ENCODE data around the gene MAB21L4.

The MAB21L4 gene

DNA sequence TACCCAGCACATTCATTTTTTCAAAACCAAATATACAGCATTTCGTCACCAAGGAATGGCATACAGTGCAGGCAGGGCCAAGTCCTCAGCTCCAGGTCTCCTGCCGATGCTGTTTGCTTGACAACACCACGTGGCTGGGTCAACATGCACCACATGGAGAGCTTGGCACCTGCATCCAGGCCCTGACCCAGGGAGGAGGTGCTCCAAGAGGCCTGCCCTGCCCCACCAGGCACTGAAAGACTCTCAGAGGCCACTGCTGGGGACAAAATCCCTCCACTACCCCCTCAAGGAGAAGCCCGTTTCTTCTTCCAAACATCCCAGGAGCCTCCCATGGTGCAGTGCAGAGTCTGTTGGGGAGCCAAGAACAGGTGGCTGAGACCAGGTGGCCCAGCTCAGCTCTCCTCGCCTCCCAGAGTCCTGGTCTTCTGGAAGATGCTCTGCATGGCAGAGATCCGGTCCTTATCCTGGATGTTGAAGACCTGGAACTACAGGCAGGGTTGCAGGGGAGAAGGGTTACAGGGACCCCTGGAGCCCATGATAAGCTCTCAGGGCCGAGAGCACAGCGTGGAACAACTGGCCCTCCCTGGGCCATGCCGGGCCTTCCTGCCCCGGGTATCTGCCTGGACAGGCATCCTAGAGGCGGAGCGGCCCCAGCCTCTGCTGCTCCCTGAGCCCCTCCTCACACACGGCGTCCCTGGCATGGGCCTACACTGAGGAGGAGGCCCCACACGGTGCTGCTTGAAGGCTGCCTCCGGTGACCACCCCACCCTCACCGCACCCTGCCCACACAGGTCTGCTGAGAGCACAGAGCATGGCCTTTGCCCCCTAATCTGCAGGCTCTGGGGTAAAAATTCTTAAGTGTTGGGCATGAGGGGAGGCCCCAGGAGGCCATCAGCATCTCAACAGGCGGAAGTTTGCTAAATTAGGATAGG lies 9.0 kb downstream of the MAB21L4 start:
- no peak overlapping the region for H3K4me3 ChIP-seq (ENCODE audit: low read depth, low read length)
- TF ChIP-seq CTCF (IDR thresholded peaks at IDR 0.05; ENCODE audit: low read depth, low read length, missing control alignments), result no peak
- DNase-seq (ENCODE audit: low read depth), result no peak

DNA sequence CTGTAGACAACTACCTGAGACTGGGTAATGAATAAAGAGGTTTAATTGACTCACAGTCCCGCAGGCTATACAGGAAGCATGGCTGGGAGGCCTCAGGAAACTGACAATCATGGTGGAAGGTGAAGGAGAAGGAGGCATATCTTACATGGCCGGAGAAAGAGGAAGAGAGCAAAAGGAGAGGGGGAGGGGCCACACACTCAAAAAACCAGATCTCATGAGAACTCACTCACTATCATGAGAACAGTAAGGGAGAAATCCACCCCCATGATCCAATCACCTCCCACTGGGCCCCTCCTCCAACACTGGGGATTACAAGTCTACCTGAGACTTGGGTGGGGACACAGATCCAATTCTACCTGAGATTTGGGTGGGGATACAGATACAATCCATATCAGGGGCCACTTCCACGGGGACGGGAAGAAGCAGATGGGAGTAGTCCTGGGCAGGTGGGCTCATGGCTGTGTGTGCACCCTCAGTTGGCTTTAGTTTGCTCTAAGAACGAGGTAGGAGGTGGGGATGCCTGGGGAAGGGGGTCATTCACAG lies 9.9 kb downstream of the MAB21L4 start:
- no peak overlapping the region for H3K4me3 ChIP-seq (ENCODE audit: low read depth, low read length)
- TF ChIP-seq CTCF (IDR thresholded peaks at IDR 0.05; ENCODE audit: low read depth, low read length, missing control alignments), result no peak
- no peak for DNase-seq (ENCODE audit: low read depth)

DNA sequence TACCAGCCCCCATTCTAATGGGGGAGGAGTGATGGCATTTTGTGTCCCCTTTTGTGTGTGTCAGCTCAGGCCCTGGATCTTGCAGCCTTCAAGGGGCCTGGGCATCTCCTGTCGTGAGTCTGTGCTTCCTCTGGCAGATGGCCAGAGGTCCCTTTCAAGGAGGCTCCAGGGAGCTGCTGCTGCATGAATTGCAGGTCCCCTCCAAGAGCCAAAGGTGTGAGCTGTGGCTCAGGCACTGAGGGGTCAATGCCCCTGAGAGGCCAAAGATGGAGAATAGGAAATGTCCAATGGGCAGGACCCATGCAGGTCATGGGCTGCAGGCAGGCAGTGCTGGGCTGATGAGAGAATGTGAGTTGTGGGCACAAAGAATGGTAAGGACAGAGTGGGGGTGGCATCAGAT lies 10.4 kb downstream of the MAB21L4 start:
- TF ChIP-seq CTCF (IDR thresholded peaks at IDR 0.05; ENCODE audit: low read depth, low read length, missing control alignments), result no peak
- DNase-seq (ENCODE audit: low read depth), result no peak
- no peak overlapping the region for H3K4me3 ChIP-seq (ENCODE audit: low read depth, low read length)

DNA sequence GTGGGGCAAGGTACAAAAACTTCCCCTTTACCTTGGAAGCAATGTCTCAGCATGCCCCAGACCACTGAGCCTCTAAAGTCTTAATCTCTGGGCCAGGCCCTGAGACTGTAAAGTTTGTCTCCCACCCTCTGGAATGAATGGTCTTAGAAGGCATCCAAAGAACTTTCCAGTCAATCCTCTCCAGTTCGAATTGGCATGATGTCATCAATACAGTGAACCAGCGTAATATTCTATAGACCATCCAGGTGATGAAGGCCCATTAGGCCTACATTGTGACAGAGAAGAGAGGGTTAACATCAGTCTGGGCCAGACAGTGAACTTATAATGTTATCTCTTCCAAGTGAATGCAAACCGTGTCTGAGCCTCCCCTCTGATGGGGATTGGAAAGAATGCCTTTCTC lies 11.2 kb downstream of the MAB21L4 start:
- DNase-seq (ENCODE audit: low read depth), result no peak
- H3K4me3 ChIP-seq (ENCODE audit: low read depth, low read length), result no peak overlapping the region
- TF ChIP-seq CTCF (IDR thresholded peaks at IDR 0.05; ENCODE audit: low read depth, low read length, missing control alignments), result no peak

GRCh38 chr2:240884221-240884620 lies 11.7 kb downstream of the MAB21L4 start:
- TF ChIP-seq CTCF (IDR thresholded peaks at IDR 0.05; ENCODE audit: low read depth, low read length, missing control alignments), result no peak
- DNase-seq (ENCODE audit: low read depth), result no peak
- H3K4me3 ChIP-seq (ENCODE audit: low read depth, low read length), result no peak overlapping the region

- no peak for TF ChIP-seq CTCF (IDR thresholded peaks at IDR 0.05; ENCODE audit: low read depth, low read length, missing control alignments)
- no peak for DNase-seq (ENCODE audit: low read depth)
- H3K4me3 ChIP-seq (ENCODE audit: low read depth, low read length), result no peak overlapping the region
Measured at GRCh38 chr2:240881913-240882312, 14.0 kb downstream of the MAB21L4 start.
